Measurements from ENCODE around the gene USH2A. TPM values are rescaled to one million over a fixed set of nuclear protein-coding genes. Genes with fewer than 3 reads are reported as not detected.

USH2A gene
- total RNA-seq, 1 donor from 2014 or later: not detected

GRCh38 chr1:215963621-215964020, 459.6 kb downstream of the USH2A start:
- intact Hi-C loops (cut with DNase I): no loop called here

GRCh38 chr1:215963040-215963439, 460.2 kb downstream of the USH2A start:
- H3K4me3 ChIP-seq: no peak overlapping the region
- DNase-seq (ENCODE audit: low spot score in 2 of 2): no peak
- intact Hi-C loops (cut with DNase I): no loop called here
- no peaks in the 10 kb centered on the region for H3K36me3 ChIP-seq
- no peak for TF ChIP-seq CTCF (IDR thresholded peaks at IDR 0.05)
- no peaks in the 10 kb centered on the region for H3K4me1 ChIP-seq
- H3K9me3 ChIP-seq: no peaks in the 10 kb centered on the region
- no peaks in the 10 kb centered on the region for H3K27me3 ChIP-seq
- no peak overlapping the region for H3K27ac ChIP-seq

More at GRCh38 chr1:215963621-215964020, 459.6 kb downstream of the USH2A start:
- no peaks in the 10 kb centered on the region for H3K36me3 ChIP-seq
- H3K4me3 ChIP-seq: no peak overlapping the region
- TF ChIP-seq CTCF (IDR thresholded peaks at IDR 0.05): no peak
- H3K27ac ChIP-seq: no peak overlapping the region
- no peaks in the 10 kb centered on the region for H3K4me1 ChIP-seq
- no peaks in the 10 kb centered on the region for H3K9me3 ChIP-seq
- H3K27me3 ChIP-seq: no peaks in the 10 kb centered on the region
- DNase-seq (ENCODE audit: low spot score in 2 of 2): no peak

GRCh38 chr1:215958841-215959240, 464.4 kb downstream of the USH2A start:
- no peak for DNase-seq (ENCODE audit: low spot score in 2 of 2)
- Histone ChIP-seq H3K27me3 (no peaks in the 10 kb centered on the region), H3K27ac (no peak overlapping the region), H3K4me3 (no peak overlapping the region), H3K9me3 (no peaks in the 10 kb centered on the region), H3K4me1 (no peaks in the 10 kb centered on the region), H3K36me3 (no peaks in the 10 kb centered on the region)
- intact Hi-C loops (cut with DNase I): no loop called here
- no peak for TF ChIP-seq CTCF (IDR thresholded peaks at IDR 0.05)

GRCh38 chr1:215957663-215958062, 465.6 kb downstream of the USH2A start:
- no peak for DNase-seq (ENCODE audit: low spot score in 2 of 2)
- Histone ChIP-seq H3K36me3 (no peaks in the 10 kb centered on the region), H3K4me1 (no peaks in the 10 kb centered on the region), H3K4me3 (no peak overlapping the region), H3K27me3 (no peaks in the 10 kb centered on the region), H3K9me3 (no peaks in the 10 kb centered on the region), H3K27ac (no peak overlapping the region)
- TF ChIP-seq CTCF (IDR thresholded peaks at IDR 0.05): no peak
- intact Hi-C loops (cut with DNase I): no loop called here

- H3K9me3 ChIP-seq: no peaks in the 10 kb centered on the region
- H3K36me3 ChIP-seq: no peaks in the 10 kb centered on the region
- no peak for TF ChIP-seq CTCF (IDR thresholded peaks at IDR 0.05)
- no peak overlapping the region for H3K27ac ChIP-seq
- H3K4me1 ChIP-seq: no peaks in the 10 kb centered on the region
- no peak overlapping the region for H3K4me3 ChIP-seq
- H3K27me3 ChIP-seq: no peaks in the 10 kb centered on the region
- no peak for DNase-seq (ENCODE audit: low spot score in 2 of 2)
- intact Hi-C loops (cut with DNase I): no loop called here
Observed at GRCh38 chr1:215932558-215932957, 490.7 kb downstream of the USH2A start.

GRCh38 chr1:215926670-215927069, 496.6 kb downstream of the USH2A start:
- Histone ChIP-seq H3K36me3 (no peaks in the 10 kb centered on the region), H3K27ac (no peak overlapping the region), H3K4me1 (no peaks in the 10 kb centered on the region), H3K27me3 (no peaks in the 10 kb centered on the region), H3K9me3 (no peaks in the 10 kb centered on the region), H3K4me3 (no peak overlapping the region)
- no peak for TF ChIP-seq CTCF (IDR thresholded peaks at IDR 0.05)
- intact Hi-C loops (cut with DNase I): no loop called here
- no peak for DNase-seq (ENCODE audit: low spot score in 2 of 2)

Measured in ascending aorta (tissue), 2 donors.